HG03460 (cell line): ENCODE measurements around the gene AFAP1L1.
"Not testable (repeated sequence)": the region's sequence is repeated elsewhere in the genome, so short reads cannot be mapped to it uniquely, and the experiment has no call there.

Experiments
- ATAC-seq: cut with Tn5 transposase; IDR thresholded peaks from one replicate; pipeline ENCODE4 v1.9.1; 2021; ENCODE audit not compliant: unreplicated experiment

AFAP1L1 gene

GRCh38 chr5:149386166-149386565 lies 114.5 kb downstream of the AFAP1L1 start:
- no peak for ATAC-seq

GRCh38 chr5:149387081-149387631 lies 115.5 kb downstream of the AFAP1L1 start:
- ATAC-seq = no peak

GRCh38 chr5:149387982-149388381 lies 116.3 kb downstream of the AFAP1L1 start:
- no peak for ATAC-seq

GRCh38 chr5:149388498-149389190 lies 117.0 kb downstream of the AFAP1L1 start:
- no peak for ATAC-seq

GRCh38 chr5:149389552-149390495 lies 118.2 kb downstream of the AFAP1L1 start:
- no peak for ATAC-seq

GRCh38 chr5:149391076-149391475 lies 119.4 kb downstream of the AFAP1L1 start:
- not testable (repeated sequence) for ATAC-seq
